GM13977 (cell line): Measurements from ENCODE around the gene ATP10D.

ENCODE experiments used
- DNase-seq: peaks from one replicate; pipeline ENCODE4 v3.0.0; 2012; ENCODE audit warnings: low spot score
- CTCF ChIP-seq: IDR thresholded peaks from 2 replicates; pipeline ENCODE4 v1.5.1; 2012; ENCODE audit warnings: mild to moderate bottlenecking, control low read depth; ENCODE audit not compliant: insufficient read depth; ENCODE audit errors: extremely low read depth, missing control alignments
- in situ Hi-C: fragments of 300-500 bp; cut with MboI; formaldehyde crosslinking; loops from one replicate; pipeline ENCODE4 v1.12.0; 2022; ENCODE audit warnings: low sequenced_read_pairs, low pct_unique_long_range_greater_than_20kb, mixed read lengths, inconsistent platforms; ENCODE audit not compliant: unreplicated experiment

The ATP10D gene

GRCh38 chr4:47485047-47485692 is at the start of gene ATP10D:
Gene ATP10D (plus strand): TSS chr4:47485275. CDS start chr4:47512541, 27,266 bp downstream.
- in situ Hi-C loops, result no loop called here
- no peak for TF ChIP-seq CTCF
- DNase-seq, result peak; percentile 78

- DNase-seq, result no peak
- in situ Hi-C loops, result no loop called here
- no peak for TF ChIP-seq CTCF
These were observed 42.1 kb upstream of the ATP10D start for GRCh38 chr4:47442980-47443379.

GRCh38 chr4:47444031-47444430 is 41.0 kb upstream of the ATP10D start:
- in situ Hi-C loops, result no loop called here
- no peak for DNase-seq
- no peak for TF ChIP-seq CTCF

GRCh38 chr4:47451657-47452056 is 33.4 kb upstream of the ATP10D start:
- no peak for TF ChIP-seq CTCF
- in situ Hi-C loops, result loop anchor here (25.0 kb wide), 1 partner anchor 111 kb away; no protein-coding TSS in a partner anchor
- no peak for DNase-seq

- no peak for DNase-seq
- in situ Hi-C loops, result loop anchor here (25.0 kb wide), 1 partner anchor 99 kb away; no protein-coding TSS in a partner anchor
- TF ChIP-seq CTCF, result no peak
These were observed 22.3 kb upstream of the ATP10D start for GRCh38 chr4:47462799-47463234.

GRCh38 chr4:47463235-47463956 is 21.7 kb upstream of the ATP10D start, which contains the start of gene COMMD8:
Gene COMMD8 (minus strand): TSS chr4:47463702. CDS start chr4:47463651, 51 bp downstream.
- in situ Hi-C loops, result loop anchor here (25.0 kb wide), 1 partner anchor 99 kb away; no protein-coding TSS in a partner anchor
- TF ChIP-seq CTCF, result peak; percentile 22
- DNase-seq, result peak; percentile 92
